Stimulated activated CD8-positive, alpha-beta memory T cell treated with anti-CD3 and anti-CD28 coated beads, Interleukin-12 subunit alpha, Interleukin-12 subunit beta, amount 100 ng/mL, for 4 hours (primary cell): Measurements from ENCODE around the gene FMO3.

Experiments
- DNase-seq: peaks from one replicate; pipeline ENCODE4 v3.0.0-alpha.2; 2020; ENCODE audit warnings: low read depth

Gene FMO3

GRCh38 chr1:171090604-171091003 is at the start of gene FMO3:
Gene FMO3 (plus strand): TSS chr1:171090905. CDS start chr1:171092659, 1,754 bp downstream.
- DNase-seq: no peak

- no peak for DNase-seq
These were observed 42.7 kb upstream of the FMO3 start for GRCh38 chr1:171048014-171048413.

- DNase-seq: no peak
These were observed 37.7 kb upstream of the FMO3 start for GRCh38 chr1:171052977-171053376.

GRCh38 chr1:171055966-171056643 is 34.6 kb upstream of the FMO3 start:
- DNase-seq: no peak

- DNase-seq: no peak
These were observed 29.1 kb upstream of the FMO3 start for GRCh38 chr1:171061425-171062143.

GRCh38 chr1:171062902-171063301 is 27.8 kb upstream of the FMO3 start:
- no peak for DNase-seq

GRCh38 chr1:171075041-171075440 is 15.7 kb upstream of the FMO3 start:
- DNase-seq: no peak

GRCh38 chr1:171081314-171081753 is 9.4 kb upstream of the FMO3 start:
- no peak for DNase-seq

GRCh38 chr1:171081763-171082201 is 8.9 kb upstream of the FMO3 start:
- DNase-seq: no peak

GRCh38 chr1:171082606-171083005 is 8.1 kb upstream of the FMO3 start:
- no peak for DNase-seq

- DNase-seq: no peak
These were observed 7.5 kb upstream of the FMO3 start for GRCh38 chr1:171083222-171083621.

GRCh38 chr1:171084091-171084490 is 6.6 kb upstream of the FMO3 start:
- DNase-seq: no peak

GRCh38 chr1:171084870-171085269 is 5.8 kb upstream of the FMO3 start:
- no peak for DNase-seq

GRCh38 chr1:171087896-171088295 is 2.8 kb upstream of the FMO3 start:
- DNase-seq: no peak

GRCh38 chr1:171103862-171104261 is 13.2 kb downstream of the FMO3 start:
- DNase-seq: no peak

- DNase-seq: no peak
These were observed 16.7 kb downstream of the FMO3 start for GRCh38 chr1:171107262-171107940.

- DNase-seq: no peak
These were observed 17.3 kb downstream of the FMO3 start for GRCh38 chr1:171107969-171108368.

GRCh38 chr1:171109966-171110365 is 19.3 kb downstream of the FMO3 start:
- no peak for DNase-seq

GRCh38 chr1:171110621-171111326 is 20.1 kb downstream of the FMO3 start:
- DNase-seq: no peak

GRCh38 chr1:171112119-171112518 is 21.4 kb downstream of the FMO3 start:
- DNase-seq: no peak

GRCh38 chr1:171113382-171113781 is 22.7 kb downstream of the FMO3 start:
- no peak for DNase-seq

- DNase-seq: no peak
These were observed 24.7 kb downstream of the FMO3 start for GRCh38 chr1:171115280-171115897.
